Endothelial cell of umbilical vein (primary cell): ENCODE data around the gene RSF1. TPM values are rescaled to one million over a fixed set of nuclear protein-coding genes. Genes with fewer than 3 reads are reported as not detected.

Experiments used
- BruUV-seq: library from RNA; stranded (reverse); fragments of 400-500 nt; replicated peaks from 2 replicates; lab custom pipeline; 2021; lab: Mats Ljungman, UMichigan
- CTCF ChIA-PET: fragments of 300-600, 350-600 bp; sonication (Branson Sonifier 250); formaldehyde crosslinking; loops from one replicate; lab custom pipeline; 2021; ENCODE audit warnings: antibody characterized with exemption, inconsistent platforms; lab: Charles Lee
- POLR2A ChIA-PET: fragments of 300-600, 350-600 bp; sonication (Branson Sonifier 250); formaldehyde crosslinking; loops from one replicate; lab custom pipeline; 2021; ENCODE audit warnings: antibody characterized with exemption, inconsistent platforms; lab: Charles Lee
- DNase-seq: peaks from one replicate; pipeline ENCODE4 v3.0.0-alpha.2; 2011; ENCODE audit warnings: low read depth, low spot score
- FAIRE-seq: peaks from 2 replicates; lab custom pipeline; 2011; peaks lifted over from hg19 to GRCh38; lab: Jason Lieb, UNC
- H2AFZ ChIP-seq: 2 replicates; pipeline ENCODE4 v1.6.0; 2012; ENCODE audit warnings: low read depth, low read length, control low read depth, inconsistent platforms
- H3K27ac ChIP-seq: 2 replicates; pipeline ENCODE4 v1.5.1; 2011; ENCODE audit warnings: low read depth, mild to moderate bottlenecking, control low read depth, low read length, moderate library complexity; ENCODE audit not compliant: insufficient read depth
- H3K27me3 ChIP-seq, 2 experiments: 2 replicates each; pipeline versions ENCODE4 v1.6.0 to v1.6.1; 2011; ENCODE audit warnings: low read length in 2 of 2, mixed read lengths in 1 of 2; ENCODE audit not compliant: control insufficient read depth in 2 of 2, insufficient read depth in 2 of 2
- H3K36me3 ChIP-seq, 2 experiments: 2 replicates in 1 of 2; 3 replicates in 1 of 2; pipeline ENCODE4 v1.5.1; 2011; ENCODE audit warnings: low read length in 2 of 2, mild to moderate bottlenecking in 1 of 2, moderate library complexity in 1 of 2; ENCODE audit not compliant: control insufficient read depth in 2 of 2, insufficient read depth in 2 of 2; ENCODE audit errors: extremely low read depth in 1 of 2
- H3K4me1 ChIP-seq: 3 replicates; pipeline ENCODE4 v1.5.1; 2011; ENCODE audit warnings: mild to moderate bottlenecking, low read length; ENCODE audit not compliant: control insufficient read depth, insufficient read depth; ENCODE audit errors: extremely low read depth
- H3K4me2 ChIP-seq: 2 replicates; pipeline ENCODE4 v1.6.1; 2011; ENCODE audit warnings: low read length, control low read depth, mixed read lengths; ENCODE audit not compliant: insufficient read depth
- H3K4me3 ChIP-seq, 3 experiments: fragments of 200-600 bp in 1 of 3; sonication (generic), shearing (Covaris generic) in 1 of 3; replicated peaks in 1 of 3; 2 replicates each; pipeline ENCODE4 v1.5.1; 2011 to 2016; ENCODE audit warnings: control low read depth in 3 of 3, low read length in 3 of 3, mild to moderate bottlenecking in 2 of 3, inconsistent platforms in 1 of 3, low read depth in 1 of 3, moderate library complexity in 1 of 3; ENCODE audit not compliant: insufficient read depth in 1 of 3
- H3K79me2 ChIP-seq: 2 replicates; pipeline ENCODE4 v1.6.0; 2012; ENCODE audit warnings: low read length, inconsistent platforms; ENCODE audit not compliant: control insufficient read depth, insufficient read depth
- H3K9ac ChIP-seq: replicated peaks from 2 replicates; pipeline ENCODE3; 2011; ENCODE audit warnings: low read length, control low read depth; ENCODE audit not compliant: insufficient read depth; ENCODE audit errors: extremely low read depth
- H3K9me1 ChIP-seq: replicated peaks from 3 replicates; pipeline ENCODE4 v1.6.0; 2011; ENCODE audit warnings: mild to moderate bottlenecking, low read length; ENCODE audit not compliant: control insufficient read depth, insufficient read depth; ENCODE audit errors: extremely low read depth
- H3K9me3 ChIP-seq: replicated peaks from 2 replicates; pipeline ENCODE4 v1.5.1; 2012; ENCODE audit warnings: low read length, inconsistent platforms; ENCODE audit not compliant: control insufficient read depth, insufficient read depth
- H4K20me1 ChIP-seq: replicated peaks from 2 replicates; pipeline ENCODE3; 2011; ENCODE audit warnings: mild to moderate bottlenecking, low read length; ENCODE audit not compliant: control insufficient read depth, insufficient read depth; ENCODE audit errors: extremely low read depth
- EZH2 ChIP-seq: IDR thresholded peaks from 2 replicates; pipeline ENCODE4 v1.6.1; 2012; ENCODE audit warnings: borderline replicate concordance, low read depth, mild to moderate bottlenecking, moderate library complexity, low read length, inconsistent platforms; ENCODE audit not compliant: severe bottlenecking
- FOS ChIP-seq: IDR thresholded peaks from 2 replicates; pipeline ENCODE4 v1.6.1; 2011; ENCODE audit warnings: mild to moderate bottlenecking, low read length, moderate library complexity, borderline replicate concordance; ENCODE audit not compliant: insufficient read depth
- GATA2 ChIP-seq: IDR thresholded peaks from 2 replicates; pipeline ENCODE4 v1.7.0; 2011; ENCODE audit warnings: low read depth, mild to moderate bottlenecking, moderate library complexity, mixed read lengths, low read length; ENCODE audit not compliant: insufficient read length, insufficient read depth
- JUN ChIP-seq: IDR thresholded peaks from 2 replicates; pipeline ENCODE4 v1.6.1; 2011; ENCODE audit warnings: borderline replicate concordance, low read depth; ENCODE audit not compliant: insufficient read length, insufficient read depth
- MYC ChIP-seq: IDR thresholded peaks from one replicate; pipeline ENCODE4 v1.6.1; 2011; ENCODE audit warnings: mild to moderate bottlenecking, low read depth, low read length
- POLR2A ChIP-seq: IDR thresholded peaks from 2 replicates; pipeline ENCODE4 v1.6.1; 2012; ENCODE audit warnings: low read depth, mild to moderate bottlenecking, control low read depth, low read length
- POLR2AphosphoS5 ChIP-seq: IDR thresholded peaks from 2 replicates; pipeline ENCODE4 v1.6.1; 2012; ENCODE audit warnings: low read depth, mild to moderate bottlenecking, control low read depth, low read length, moderate library complexity; ENCODE audit not compliant: insufficient read depth
- dilution Hi-C: fragments of 300-500 bp; cut with MboI; formaldehyde crosslinking; loops from one replicate; pipeline ENCODE4 v1.15.0; 2019; ENCODE audit warnings: low sequenced_read_pairs; ENCODE audit not compliant: extremely low pct_ligation_motif_present
- intact Hi-C: fragments of 100-400 bp; cut with micrococcal nuclease; formaldehyde crosslinking; loops from one replicate; pipeline ENCODE4 v1.10.0; 2022
- polyA plus RNA-seq, 4 experiments: library from polyadenylated mRNA; depleted of rRNA in 3 of 4; stranded (reverse) in 3 of 4; unstranded in 1 of 4; fragments of >200 nt; gene quantifications; 2 replicates each; pipeline versions ENCODE4 v1.2.1 to v1.2.3, GENCODE V29; 2011 to 2012; ENCODE audit warnings: missing spikeins in 1 of 4
- total RNA-seq: library from RNA; stranded (reverse); gene quantifications from 2 replicates; pipeline ENCODE4 v1.2.3, GENCODE V29; 2021
- TF ChIP-seq, protein P1 (sequence below): IDR thresholded peaks from 2 replicates; pipeline ENCODE4 v1.6.1; 2011; ENCODE audit not compliant: insufficient read depth, insufficient read length
- TF ChIP-seq, protein P2 (sequence below), 2 donors: IDR thresholded peaks; 1 replicate in 1 of 2; 2 replicates in 1 of 2; pipeline ENCODE4 v1.5.1; 2011; ENCODE audit warnings: low read length in 2 of 2, mild to moderate bottlenecking in 2 of 2, moderate library complexity in 2 of 2, control low read depth in 1 of 2, inconsistent platforms in 1 of 2, low read depth in 1 of 2; ENCODE audit not compliant: insufficient read depth in 1 of 2; ENCODE audit errors: extremely low read depth in 1 of 2

Gene RSF1
- total and polyA plus RNA-seq, 2 donors (not counting 3 experiments of a cell fraction or from before 2014, with no cell fraction given), result 10.0 to 55.1 TPM

DNA sequence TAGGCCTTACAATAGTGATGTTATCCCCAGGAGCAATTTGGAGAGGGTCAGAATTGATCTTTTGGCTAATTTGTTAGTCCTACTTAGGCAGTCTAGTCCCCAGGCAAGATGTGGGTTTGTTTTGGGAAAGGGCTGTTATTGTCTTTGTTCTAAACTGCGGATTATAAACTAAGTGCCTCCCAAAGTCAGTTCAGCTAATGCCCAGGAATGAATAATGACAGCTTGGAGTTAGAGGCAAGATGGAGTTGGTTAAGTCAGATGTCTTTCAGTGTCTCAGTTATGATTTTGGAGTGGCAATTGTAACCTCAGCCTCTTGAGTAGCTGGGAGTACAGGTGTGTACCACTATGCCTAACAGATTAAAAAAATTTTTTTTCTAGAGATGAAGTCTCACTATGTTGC, 175.6 kb downstream of the RSF1 start:
- intact Hi-C loops (no loop called here), dilution Hi-C loops (no loop called here)
- TF ChIP-seq POLR2A, result no peak
- no peak for TF ChIP-seq EZH2
- TF ChIP-seq, protein P1, sequence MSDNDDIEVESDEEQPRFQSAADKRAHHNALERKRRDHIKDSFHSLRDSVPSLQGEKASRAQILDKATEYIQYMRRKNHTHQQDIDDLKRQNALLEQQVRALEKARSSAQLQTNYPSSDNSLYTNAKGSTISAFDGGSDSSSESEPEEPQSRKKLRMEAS, result no peak
- TF ChIP-seq, protein P2, sequence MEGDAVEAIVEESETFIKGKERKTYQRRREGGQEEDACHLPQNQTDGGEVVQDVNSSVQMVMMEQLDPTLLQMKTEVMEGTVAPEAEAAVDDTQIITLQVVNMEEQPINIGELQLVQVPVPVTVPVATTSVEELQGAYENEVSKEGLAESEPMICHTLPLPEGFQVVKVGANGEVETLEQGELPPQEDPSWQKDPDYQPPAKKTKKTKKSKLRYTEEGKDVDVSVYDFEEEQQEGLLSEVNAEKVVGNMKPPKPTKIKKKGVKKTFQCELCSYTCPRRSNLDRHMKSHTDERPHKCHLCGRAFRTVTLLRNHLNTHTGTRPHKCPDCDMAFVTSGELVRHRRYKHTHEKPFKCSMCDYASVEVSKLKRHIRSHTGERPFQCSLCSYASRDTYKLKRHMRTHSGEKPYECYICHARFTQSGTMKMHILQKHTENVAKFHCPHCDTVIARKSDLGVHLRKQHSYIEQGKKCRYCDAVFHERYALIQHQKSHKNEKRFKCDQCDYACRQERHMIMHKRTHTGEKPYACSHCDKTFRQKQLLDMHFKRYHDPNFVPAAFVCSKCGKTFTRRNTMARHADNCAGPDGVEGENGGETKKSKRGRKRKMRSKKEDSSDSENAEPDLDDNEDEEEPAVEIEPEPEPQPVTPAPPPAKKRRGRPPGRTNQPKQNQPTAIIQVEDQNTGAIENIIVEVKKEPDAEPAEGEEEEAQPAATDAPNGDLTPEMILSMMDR (IDR thresholded peaks at IDR 0.05; ENCODE audit: extremely low read depth in 1 of 2, insufficient read depth in 1 of 2, low read depth in 1 of 2, low read length in 2 of 2), result no peak
- no peak for TF ChIP-seq POLR2AphosphoS5
- TF ChIP-seq JUN, result no peak
- TF ChIP-seq GATA2, result no peak
- TF ChIP-seq FOS, result no peak
- TF ChIP-seq MYC, result no peak
- Histone ChIP-seq H3K9me3 (no peaks in the 10 kb centered on the region), H3K4me3 (no peak overlapping the region), H2AFZ (no peak overlapping the region), H3K9me1 (no peaks in the 10 kb centered on the region), H3K36me3 (no peaks in the 10 kb centered on the region), H3K79me2 (no peaks in the 10 kb centered on the region), H3K27me3 (no peaks in the 10 kb centered on the region), H3K27ac (no peak overlapping the region), H3K9ac (no peak overlapping the region), H3K4me1 (no peaks in the 10 kb centered on the region), H3K4me2 (no peak overlapping the region), H4K20me1 (no peaks in the 10 kb centered on the region)
- POLR2A ChIA-PET, result no interaction called here
- DNase-seq, result no peak
- FAIRE-seq, result no peak
- CTCF ChIA-PET, result no interaction called here
- no TSS peak for BruUV-seq
